Activated T-helper 1 cell treated with Interleukin-2 at 50 U/mL for 16 hours (primary cell): Measurements from ENCODE around the gene TUBB4B.
A peak's percentile ranks its signal among the peaks of the same experiment; 100 is the strongest.
"Not testable (repeated sequence)": the region's sequence is repeated elsewhere in the genome, so short reads cannot be mapped to it uniquely, and the experiment has no call there.

ENCODE experiments used
- DNase-seq: peaks from one replicate; pipeline ENCODE4 v3.0.0-alpha.2; 2020; ENCODE audit warnings: low read depth

Gene TUBB4B

GRCh38 chr9:137236238-137236935 lies 4.7 kb upstream of the TUBB4B start:
- DNase-seq: peak; percentile 82

DNA sequence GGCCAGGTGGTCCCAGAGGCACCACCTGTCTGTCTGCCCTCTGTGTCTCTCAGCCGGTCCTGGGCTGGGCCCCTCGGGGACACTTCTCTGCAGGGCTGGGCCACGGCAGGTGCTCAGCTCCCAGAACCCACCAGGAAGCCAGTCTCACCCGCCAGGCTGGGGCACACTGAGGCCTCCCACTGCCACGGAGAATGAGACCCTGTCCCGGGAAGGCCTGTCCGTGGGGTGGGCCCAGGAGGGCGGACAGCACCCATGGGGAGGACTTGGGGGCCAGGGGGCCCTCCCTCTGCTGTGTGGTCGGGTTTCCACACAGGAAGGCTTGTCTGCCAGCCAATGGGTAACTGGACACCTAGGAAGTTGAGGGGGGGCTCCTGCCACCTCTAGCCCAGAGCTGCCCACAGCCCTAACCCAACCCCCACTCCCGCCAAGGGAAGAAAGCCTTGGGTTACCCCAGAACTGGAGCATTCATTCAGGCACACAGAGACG lies 4.1 kb upstream of the TUBB4B start:
- DNase-seq: no peak

DNA sequence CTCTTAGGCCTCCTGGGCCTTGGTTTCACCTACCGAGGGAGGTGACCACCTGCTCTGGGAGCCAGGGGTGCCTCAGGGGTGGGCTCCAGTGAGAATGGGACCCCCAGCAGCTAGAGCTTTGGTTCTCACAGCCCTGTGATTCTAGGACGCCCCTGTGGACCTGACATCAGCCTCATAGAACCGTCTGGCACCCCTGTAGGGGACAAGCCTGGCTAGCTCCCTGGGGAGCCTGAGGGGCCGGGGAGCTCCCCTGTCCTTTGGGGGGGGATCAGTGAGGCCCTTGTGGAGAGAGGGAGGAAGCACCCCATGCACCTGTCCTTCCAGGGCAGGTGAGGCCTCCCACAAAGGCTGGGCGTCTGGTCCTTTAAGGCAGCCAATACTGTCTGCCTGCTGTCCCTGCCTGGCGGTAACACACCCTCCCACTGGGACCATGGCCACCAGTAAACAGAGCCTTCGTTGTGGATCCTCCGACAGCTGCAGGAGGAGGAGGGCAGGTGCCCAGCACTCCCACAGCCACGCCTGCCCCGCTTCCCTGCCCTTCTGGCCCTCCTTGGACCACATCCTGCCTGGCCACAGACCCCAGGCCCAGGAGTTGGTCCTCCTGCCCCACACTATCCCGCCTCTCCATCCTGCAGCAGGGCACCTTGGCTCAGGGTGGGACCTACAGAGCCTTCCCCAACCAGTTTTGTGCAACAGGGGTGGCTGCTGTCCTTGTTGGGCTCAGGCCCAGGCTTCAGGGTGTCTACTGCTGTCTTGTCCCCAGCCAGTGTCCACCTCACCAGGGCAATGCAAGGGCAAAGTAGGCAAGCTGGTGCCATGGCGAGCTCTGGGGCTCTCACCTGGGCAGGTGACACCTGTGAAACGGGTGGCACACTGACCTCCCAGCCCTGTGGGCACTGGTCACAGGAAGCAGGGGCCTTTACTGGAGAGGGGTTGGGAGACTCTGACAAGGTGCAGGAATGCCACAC lies 3.0 kb upstream of the TUBB4B start:
- DNase-seq: no peak

GRCh38 chr9:137239541-137240200 lies 1.4 kb upstream of the TUBB4B start:
- not testable (repeated sequence) for DNase-seq

DNA sequence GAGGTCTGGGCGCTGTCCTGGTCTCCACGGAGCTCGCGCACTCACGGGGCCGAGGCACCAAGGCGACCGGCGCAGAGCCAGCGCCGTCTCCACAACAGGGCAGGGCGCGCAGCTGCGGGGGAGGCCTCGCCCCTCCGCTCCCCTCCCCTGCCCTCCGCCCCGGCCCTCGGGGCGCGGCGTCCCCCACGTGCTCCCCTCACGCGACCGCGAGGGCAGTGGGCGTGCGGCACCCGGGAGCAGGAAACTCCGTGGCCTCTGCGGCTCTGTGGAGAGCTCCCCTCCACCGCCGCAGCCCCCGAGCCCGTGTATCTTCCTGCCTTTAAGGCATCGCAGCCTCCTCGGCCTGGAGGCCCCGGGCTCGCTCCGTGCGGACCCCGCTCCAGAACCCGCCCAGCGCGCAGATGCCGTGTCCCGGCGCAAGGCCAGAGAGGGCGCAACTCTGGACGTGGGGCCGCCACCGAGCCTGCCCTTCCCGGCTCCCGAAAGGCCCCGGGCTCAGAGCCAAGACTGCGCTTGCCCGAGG lies 708 bp upstream of the TUBB4B start:
- DNase-seq: peak; percentile 62

GRCh38 chr9:137241490-137242268 lies 592 bp downstream of the TUBB4B start:
- DNase-seq: peak; percentile 71

DNA sequence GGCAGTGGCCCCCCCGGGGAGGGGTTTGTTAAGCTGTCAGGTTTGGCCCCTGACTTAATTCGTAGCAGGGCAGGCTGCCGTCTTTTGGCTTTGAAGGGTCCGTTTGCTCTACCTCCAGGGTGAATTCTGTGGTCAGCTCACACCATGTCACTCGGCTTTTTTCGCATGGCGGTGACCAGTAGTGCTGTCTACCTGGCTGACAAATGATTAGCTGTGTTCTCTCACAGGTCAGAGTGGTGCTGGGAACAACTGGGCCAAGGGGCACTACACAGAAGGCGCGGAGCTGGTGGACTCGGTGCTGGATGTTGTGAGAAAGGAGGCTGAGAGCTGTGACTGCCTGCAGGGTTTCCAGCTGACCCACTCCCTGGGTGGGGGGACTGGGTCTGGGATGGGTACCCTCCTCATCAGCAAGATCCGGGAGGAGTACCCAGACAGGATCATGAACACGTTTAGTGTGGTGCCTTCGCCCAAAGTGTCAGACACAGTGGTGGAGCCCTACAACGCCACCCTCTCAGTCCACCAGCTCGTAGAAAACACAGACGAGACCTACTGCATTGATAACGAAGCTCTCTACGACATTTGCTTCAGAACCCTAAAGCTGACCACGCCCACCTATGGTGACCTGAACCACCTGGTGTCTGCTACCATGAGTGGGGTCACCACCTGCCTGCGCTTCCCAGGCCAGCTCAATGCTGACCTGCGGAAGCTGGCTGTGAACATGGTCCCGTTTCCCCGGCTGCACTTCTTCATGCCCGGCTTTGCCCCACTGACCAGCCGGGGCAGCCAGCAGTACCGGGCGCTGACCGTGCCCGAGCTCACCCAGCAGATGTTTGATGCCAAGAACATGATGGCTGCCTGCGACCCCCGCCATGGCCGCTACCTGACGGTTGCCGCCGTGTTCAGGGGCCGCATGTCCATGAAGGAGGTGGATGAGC lies 1.4 kb downstream of the TUBB4B start:
- DNase-seq: no peak

DNA sequence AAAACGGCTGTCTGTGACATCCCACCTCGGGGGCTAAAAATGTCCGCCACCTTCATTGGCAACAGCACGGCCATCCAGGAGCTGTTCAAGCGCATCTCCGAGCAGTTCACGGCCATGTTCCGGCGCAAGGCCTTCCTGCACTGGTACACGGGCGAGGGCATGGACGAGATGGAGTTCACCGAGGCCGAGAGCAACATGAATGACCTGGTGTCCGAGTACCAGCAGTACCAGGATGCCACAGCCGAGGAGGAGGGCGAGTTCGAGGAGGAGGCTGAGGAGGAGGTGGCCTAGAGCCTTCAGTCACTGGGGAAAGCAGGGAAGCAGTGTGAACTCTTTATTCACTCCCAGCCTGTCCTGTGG lies 2.2 kb downstream of the TUBB4B start:
- DNase-seq: not testable (repeated sequence)

- DNase-seq: no peak
These were observed 2.8 kb downstream of the TUBB4B start for GRCh38 chr9:137243626-137244485.

DNA sequence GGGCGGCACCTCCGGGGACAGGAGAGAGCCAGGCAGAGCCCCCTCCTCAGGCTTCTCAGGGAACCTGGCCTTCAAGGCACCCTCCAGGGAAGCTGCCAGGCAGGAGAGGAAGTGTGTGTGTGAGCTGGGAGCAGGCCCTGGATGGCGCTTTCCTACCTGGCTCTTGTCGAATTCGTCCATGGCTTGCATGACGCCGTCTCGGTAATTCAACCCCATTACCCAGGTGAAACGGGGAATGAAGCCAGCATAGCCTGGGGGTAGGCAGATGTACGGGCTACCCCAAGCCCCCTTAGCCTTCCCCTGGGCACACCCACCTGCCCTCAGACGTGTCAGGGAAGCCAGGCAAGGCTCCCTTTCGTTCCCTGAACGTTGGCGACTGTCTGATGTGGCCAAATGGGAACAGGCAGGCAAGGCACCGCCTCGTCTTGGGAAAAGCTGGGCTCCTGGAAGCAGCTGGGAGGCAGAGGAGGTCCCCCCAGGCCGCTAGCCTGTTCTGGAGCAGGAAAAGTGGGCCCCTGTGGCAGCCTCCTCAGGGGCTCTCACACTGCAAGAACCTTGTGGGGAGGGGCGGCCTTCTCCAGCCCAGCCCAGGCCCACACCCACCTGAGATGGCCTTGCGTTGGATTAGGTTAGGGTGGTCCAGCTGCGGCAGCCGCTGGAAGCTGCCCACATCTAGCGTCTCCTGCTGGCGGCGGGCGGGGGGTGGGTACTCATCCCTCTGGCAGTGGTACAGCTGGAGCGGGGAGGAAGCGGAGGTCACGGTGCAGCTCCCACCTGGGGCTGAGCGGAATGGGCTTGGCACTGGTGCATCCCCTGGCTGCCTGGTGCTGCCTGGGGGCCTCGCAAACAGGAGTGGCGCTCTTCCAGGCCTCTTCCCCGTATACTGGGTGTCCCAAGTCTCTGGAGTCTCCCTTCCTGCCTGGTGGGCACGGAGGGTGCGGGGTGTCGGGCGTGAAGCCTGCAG lies 3.7 kb downstream of the TUBB4B start:
- DNase-seq: no peak

- DNase-seq: no peak
These were observed 4.6 kb downstream of the TUBB4B start for GRCh38 chr9:137245450-137246421.

DNA sequence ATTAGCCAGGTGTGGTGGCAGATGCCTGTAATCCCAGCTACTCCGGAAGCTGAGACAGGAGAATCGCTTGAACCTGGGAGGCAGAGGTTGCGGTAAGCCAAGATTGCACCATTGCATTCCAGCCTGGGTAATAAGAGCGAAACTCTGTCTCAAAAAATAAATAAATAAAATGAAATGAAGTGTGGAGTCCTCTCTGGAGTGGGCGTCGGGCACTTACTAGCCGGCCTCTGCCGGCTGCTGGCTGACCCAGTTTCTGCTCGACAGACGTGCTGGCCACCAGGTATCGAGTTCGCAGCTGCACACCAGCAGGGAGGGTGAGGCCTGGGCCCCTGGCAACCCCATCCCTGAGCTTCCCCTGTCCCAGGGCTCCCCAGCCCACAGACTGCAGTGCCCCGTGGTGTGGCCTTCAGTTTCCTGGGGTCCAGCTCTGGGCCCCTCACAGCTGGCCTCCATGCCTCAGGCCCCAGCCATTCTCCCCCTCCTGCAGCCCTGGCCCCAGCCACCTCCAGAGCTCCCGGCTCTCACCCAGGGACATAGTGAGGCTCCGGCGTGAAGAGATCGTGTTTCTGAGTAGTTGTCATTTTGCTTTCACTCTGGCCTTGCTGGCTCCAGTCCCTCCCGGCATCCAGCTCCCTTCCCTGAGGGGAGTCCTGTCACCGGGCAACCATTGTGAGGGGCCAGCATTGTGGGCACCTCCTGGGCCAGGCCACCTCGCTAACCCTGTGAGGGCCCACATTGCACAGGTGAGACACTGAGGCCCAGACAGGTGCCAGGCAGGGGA lies 6.2 kb downstream of the TUBB4B start:
- DNase-seq: no peak

DNA sequence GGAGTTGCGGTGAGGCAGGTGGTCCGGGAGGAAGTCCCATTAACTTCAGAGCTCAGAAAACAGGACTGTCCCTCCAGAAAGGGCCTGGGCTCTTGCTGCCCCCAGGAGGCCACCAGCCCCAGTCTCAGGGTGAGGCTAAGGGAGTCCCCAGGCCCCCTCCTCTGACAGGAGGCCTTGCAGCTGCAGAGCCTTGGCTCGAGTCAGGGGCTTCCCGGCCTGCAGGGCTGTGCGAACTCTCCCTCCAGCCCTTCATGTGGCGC lies 6.8 kb downstream of the TUBB4B start:
- DNase-seq: no peak

DNA sequence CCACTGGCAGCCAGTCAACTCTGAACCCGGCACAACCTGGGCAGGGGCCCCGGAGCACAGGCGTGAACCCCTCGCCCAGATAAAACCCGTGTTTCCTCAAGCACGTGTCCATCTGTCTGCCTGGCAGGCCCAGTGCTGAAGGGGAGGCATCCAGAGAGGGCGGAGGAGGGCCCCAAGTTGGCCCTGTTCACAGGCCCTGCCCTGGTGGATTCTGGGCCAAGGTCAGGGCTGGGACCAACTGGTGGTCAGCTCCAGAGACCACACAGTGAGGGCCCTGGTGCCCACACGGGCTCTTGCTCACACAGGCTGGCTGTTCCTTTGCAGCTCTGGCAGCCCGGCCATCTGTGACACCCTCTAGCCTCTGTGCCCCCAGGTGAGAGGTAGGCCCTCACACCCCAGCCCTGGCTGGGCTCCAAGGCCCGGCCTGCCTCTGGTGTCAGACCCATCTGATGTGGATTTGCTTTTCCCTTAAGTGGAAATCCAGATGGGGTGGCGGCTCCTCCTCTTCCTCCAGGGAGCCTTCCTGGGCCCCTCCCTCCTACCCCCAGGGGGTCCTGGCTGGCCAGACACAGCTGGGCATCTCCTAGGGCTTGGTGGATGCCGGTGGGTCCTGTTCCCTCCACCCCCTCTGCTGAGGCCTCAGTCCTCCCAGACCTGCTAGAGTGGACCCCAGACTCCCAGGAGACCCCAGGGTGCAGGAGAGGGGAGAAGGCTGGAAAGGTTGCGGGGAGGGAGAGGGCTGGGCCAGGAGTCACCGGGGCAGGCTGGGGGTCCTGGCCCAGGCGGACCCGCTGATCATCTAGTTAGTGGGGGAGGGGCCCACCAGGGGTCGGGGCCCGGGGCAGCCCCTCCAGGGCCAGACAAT lies 9.5 kb downstream of the TUBB4B start:
- DNase-seq: no peak

- no peak for DNase-seq
These were observed 10.0 kb downstream of the TUBB4B start, which contains the start of gene STPG3 for GRCh38 chr9:137251194-137251461. Gene STPG3, plus strand, starts transcription at chr9:137251286. Its CDS starts 1 bp downstream, at chr9:137251287.
